CD4-positive, alpha-beta memory T cell (primary cell): ENCODE measurements around the gene C11orf21. TPM values are rescaled to one million over a fixed set of nuclear protein-coding genes. Genes with fewer than 3 reads are reported as not detected.
A peak's percentile ranks its signal among the peaks of the same experiment; 100 is the strongest.

ENCODE experiments used
- CTCF ChIA-PET: fragments of 350-600 bp; sonication (Branson Sonifier 250); formaldehyde crosslinking; loops from one replicate; lab custom pipeline; 2021; ENCODE audit warnings: inconsistent platforms; ENCODE audit not compliant: partially characterized antibody; lab: Charles Lee
- POLR2A ChIA-PET: fragments of 350-600 bp; sonication (Branson Sonifier 250); formaldehyde crosslinking; loops from one replicate; lab custom pipeline; 2021; ENCODE audit not compliant: partially characterized antibody; lab: Charles Lee
- DNase-seq, 5 donors: peaks; one replicate each; pipeline versions ENCODE4 v3.0.0 to v3.0.0-alpha.2; 2020 to 2022; ENCODE audit warnings: mixed read lengths in 1 of 5
- H3K27ac ChIP-seq: one replicate; pipeline ENCODE4 v1.7.0; 2013; ENCODE audit warnings: low read depth, low read length
- H3K27me3 ChIP-seq: 2 replicates; pipeline ENCODE4 v1.7.0; 2013; ENCODE audit warnings: mild to moderate bottlenecking, low read length, moderate library complexity; ENCODE audit not compliant: insufficient read depth
- H3K36me3 ChIP-seq: 2 replicates; pipeline ENCODE4 v1.7.0; 2013; ENCODE audit warnings: mild to moderate bottlenecking, low read length, moderate library complexity; ENCODE audit not compliant: insufficient read depth
- H3K4me1 ChIP-seq: 2 replicates; pipeline ENCODE4 v1.7.0; 2013; ENCODE audit warnings: mild to moderate bottlenecking, low read length, moderate library complexity; ENCODE audit not compliant: insufficient read depth
- H3K4me3 ChIP-seq, 2 donors: one replicate each; pipeline ENCODE4 v1.7.0; 2013; ENCODE audit warnings: low read length in 2 of 2, mild to moderate bottlenecking in 1 of 2
- H3K9me3 ChIP-seq, 2 donors: one replicate each; pipeline ENCODE4 v1.7.0; 2013; ENCODE audit warnings: low read length in 2 of 2, control low read depth in 1 of 2; ENCODE audit not compliant: control insufficient read depth in 1 of 2
- H3K27ac Mint-ChIP-seq, 7 donors: one replicate each; pipeline ENCODE4 v1.8.0; 2020 to 2021; ENCODE audit warnings: mixed read lengths in 7 of 7, mild to moderate bottlenecking in 6 of 7, inconsistent platforms in 3 of 7, moderate library complexity in 3 of 7
- H3K27me3 Mint-ChIP-seq, 2 donors: one replicate each; pipeline ENCODE4 v1.8.0; 2020 to 2021; ENCODE audit warnings: mixed read lengths in 2 of 2
- H3K36me3 Mint-ChIP-seq, 2 donors: one replicate each; pipeline ENCODE4 v1.8.0; 2020 to 2021; ENCODE audit warnings: mixed read lengths in 2 of 2, inconsistent platforms in 1 of 2, mild to moderate bottlenecking in 1 of 2
- H3K4me1 Mint-ChIP-seq, 4 donors: one replicate each; pipeline ENCODE4 v1.8.0; 2020 to 2021; ENCODE audit warnings: mixed read lengths in 4 of 4, mild to moderate bottlenecking in 1 of 4
- H3K4me3 Mint-ChIP-seq, 8 donors: one replicate each; pipeline ENCODE4 v1.8.0; 2020 to 2021; ENCODE audit warnings: mixed read lengths in 8 of 8, mild to moderate bottlenecking in 7 of 8, moderate library complexity in 6 of 8, inconsistent platforms in 3 of 8
- H3K9me3 Mint-ChIP-seq, 8 donors: one replicate each; pipeline ENCODE4 v1.8.0; 2020 to 2021; ENCODE audit warnings: mixed read lengths in 8 of 8, mild to moderate bottlenecking in 5 of 8, inconsistent platforms in 3 of 8, moderate library complexity in 1 of 8
- intact Hi-C: fragments of 100-400 bp; cut with micrococcal nuclease; formaldehyde crosslinking; loops from one replicate; pipeline ENCODE4 v1.15.1; 2023
- polyA plus RNA-seq, 2 donors: library from polyadenylated mRNA; unstranded; fragments of 300-500 nt; fragmentation: Illumina TruSeq; gene quantifications; one replicate each; pipeline ENCODE4 v1.2.3, GENCODE V29; 2021
- total RNA-seq, 2 experiments: library from RNA; stranded (reverse); gene quantifications; one replicate each; pipeline ENCODE4 v1.2.3, GENCODE V29; 2021

Gene C11orf21
- total and polyA plus RNA-seq, 4 experiments from 2014 or later = 9.4 to 65.6 (median 37.6) TPM

DNA sequence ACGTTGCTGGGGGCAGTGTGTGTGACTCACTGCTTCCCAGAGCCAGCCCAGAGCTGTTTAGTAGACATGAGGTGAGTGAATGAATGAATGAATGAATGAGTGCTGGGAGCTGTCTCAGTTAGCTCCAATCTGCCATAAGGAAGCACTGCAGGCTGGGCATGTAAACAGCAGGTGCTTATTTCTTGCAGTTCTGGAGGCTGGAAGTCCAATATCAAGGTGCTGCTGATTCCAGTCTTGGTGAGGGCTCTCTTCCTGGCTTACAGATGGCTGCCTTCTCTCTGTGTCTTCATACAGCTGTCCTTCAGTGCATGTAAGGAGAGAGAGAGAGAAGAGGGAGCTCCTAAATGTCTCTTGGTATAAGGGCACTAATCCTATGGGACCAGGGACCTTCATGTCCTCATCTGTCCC, 4.1 kb downstream of the C11orf21 start:
- no peak overlapping the region for H3K27ac ChIP-seq
- ChIA-PET CTCF (interaction anchor here (1.0 to 4.3 kb wide), 3 partner anchors 8 to 104 kb away, joined by 3 to 19 read pairs (median 3); no protein-coding TSS in a partner anchor), POLR2A (interaction anchor here (1.2 to 3.7 kb wide), 3 partner anchors 8 to 123 kb away, joined by 3 to 7 read pairs (median 5); partner anchors contain the start of gene TSSC4)
- H3K4me3 ChIP-seq = no peak overlapping the region
- H3K4me1 ChIP-seq = peaks cover 46% of the 10 kb centered on the region
- no peaks in the 10 kb centered on the region for H3K36me3 ChIP-seq
- Mint-ChIP-seq H3K4me1 (peaks cover 17 to 60% (median 28%) of the 10 kb centered on the region in 4 donors), H3K9me3 (no peaks in the 10 kb centered on the region), H3K27ac (peak overlapping the region in 6 of 7 donors; percentile 62 to 88 (median 85)), H3K27me3 (peaks cover under 1% of the 10 kb centered on the region in 2 donors), H3K4me3 (peak overlapping the region in 1 of 8 donors; percentile 16), H3K36me3 (peaks cover 0 to 25% of the 10 kb centered on the region in 2 donors)
- H3K9me3 ChIP-seq = no peaks in the 10 kb centered on the region
- no peaks in the 10 kb centered on the region for H3K27me3 ChIP-seq
- DNase-seq = no peak
- intact Hi-C loops = no loop called here

DNA sequence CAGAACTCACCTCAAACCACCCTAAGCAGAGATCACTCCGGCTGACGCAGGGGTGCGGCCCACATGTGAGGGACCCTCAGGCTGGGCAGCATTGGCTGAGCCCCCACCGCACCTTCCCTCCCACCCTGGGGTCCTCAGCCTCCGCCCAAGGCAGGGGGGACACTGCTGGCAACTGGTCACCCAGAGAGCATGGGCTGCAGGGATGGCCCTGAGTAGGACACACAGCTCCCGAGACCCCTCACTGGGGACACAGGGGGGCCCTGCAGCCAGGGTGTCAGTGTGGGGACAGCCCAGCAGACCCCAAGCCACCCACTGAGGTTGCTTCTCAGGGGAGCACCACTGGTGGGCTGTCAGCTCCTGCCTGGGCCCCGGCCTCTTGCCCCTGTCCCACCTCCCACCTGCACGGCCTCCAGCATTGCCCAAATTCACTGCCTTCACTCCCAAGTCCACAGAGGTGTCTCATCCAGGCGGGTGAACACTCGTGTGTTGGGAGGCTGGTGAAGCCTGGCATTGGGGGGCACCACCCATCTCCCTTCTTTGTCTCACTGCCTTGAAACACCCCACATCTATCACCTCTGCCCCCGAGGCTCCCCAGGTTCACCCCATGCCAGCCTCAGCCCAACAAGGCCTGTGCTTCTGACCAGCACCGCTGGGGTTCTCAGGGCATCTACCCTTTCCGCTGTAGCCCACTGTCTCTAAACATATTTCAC, 4.7 kb downstream of the C11orf21 start:
- Mint-ChIP-seq H3K9me3 (no peaks in the 10 kb centered on the region), H3K27me3 (peaks cover 2% of the 10 kb centered on the region in 2 donors), H3K4me1 (peaks cover 15 to 54% (median 26%) of the 10 kb centered on the region in 4 donors), H3K27ac (peak overlapping the region in 5 of 7 donors; percentile 60 to 88 (median 76)), H3K4me3 (no peak overlapping the region), H3K36me3 (peaks cover 0 to 22% of the 10 kb centered on the region in 2 donors)
- ChIA-PET POLR2A (interaction anchor here (1.2 to 3.7 kb wide), 3 partner anchors 9 to 124 kb away, joined by 3 to 7 read pairs (median 5); partner anchors contain the start of gene TSSC4), CTCF (interaction anchor here (1.5 to 4.3 kb wide), 2 partner anchors 8 to 18 kb away, joined by 3 to 19 read pairs; no protein-coding TSS in a partner anchor)
- intact Hi-C loops = no loop called here
- no peaks in the 10 kb centered on the region for H3K9me3 ChIP-seq
- no peaks in the 10 kb centered on the region for H3K27me3 ChIP-seq
- no peak overlapping the region for H3K27ac ChIP-seq
- no peak overlapping the region for H3K4me3 ChIP-seq
- H3K4me1 ChIP-seq = peaks cover 40% of the 10 kb centered on the region
- DNase-seq = no peak
- H3K36me3 ChIP-seq = no peaks in the 10 kb centered on the region

DNA sequence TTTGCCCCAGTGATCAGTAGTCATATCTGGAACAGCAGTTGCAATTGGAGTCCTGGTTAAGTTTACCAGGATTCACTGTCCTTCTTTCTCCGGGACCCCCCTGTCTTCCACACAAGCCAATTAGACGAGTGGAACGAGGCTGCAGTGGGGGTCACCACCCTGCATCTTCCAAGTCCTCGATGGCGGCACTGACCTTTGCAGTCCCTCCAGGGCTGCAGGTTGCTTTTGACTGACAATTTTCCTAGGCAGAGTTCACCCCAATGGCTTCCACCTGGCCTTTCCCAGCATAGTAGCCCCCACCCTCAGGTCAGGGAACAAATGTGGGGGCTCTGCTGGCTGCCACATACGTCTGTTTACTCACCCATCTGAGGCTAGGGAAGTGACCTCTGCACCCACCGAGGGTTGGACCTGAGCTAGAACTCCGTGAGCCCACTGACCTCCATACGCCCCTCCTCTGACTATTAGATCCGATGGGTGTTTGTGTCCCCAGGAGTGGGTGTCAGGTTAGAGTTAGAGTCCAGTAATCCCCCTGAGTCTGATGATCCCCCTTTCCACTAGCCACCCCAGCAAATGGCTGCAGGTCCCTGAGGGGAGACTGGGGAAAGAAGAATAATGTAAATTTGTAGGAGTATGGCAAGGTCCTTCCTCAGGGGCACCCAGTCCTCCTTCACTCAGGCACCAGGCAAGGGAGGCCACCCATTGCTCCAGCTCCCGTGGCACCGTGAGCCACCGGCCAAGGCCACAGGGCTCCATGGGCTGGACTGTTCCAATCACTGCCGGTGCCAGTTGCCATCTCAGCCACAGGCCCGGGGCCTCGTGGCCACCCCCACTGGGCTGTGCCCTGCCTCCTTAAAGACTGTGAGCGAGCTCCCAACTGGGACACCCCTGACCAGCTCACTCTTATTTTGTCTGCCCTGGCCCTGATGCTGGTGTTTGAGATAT, 5.5 kb downstream of the C11orf21 start:
- H3K27ac ChIP-seq = no peak overlapping the region
- Mint-ChIP-seq H3K27ac (peak overlapping the region in 2 of 7 donors; percentile 16 to 46), H3K4me3 (no peak overlapping the region), H3K36me3 (peaks cover 0 to 16% of the 10 kb centered on the region in 2 donors), H3K4me1 (peaks cover 11 to 46% (median 20%) of the 10 kb centered on the region in 4 donors), H3K27me3 (peaks cover 2% of the 10 kb centered on the region in 2 donors), H3K9me3 (no peaks in the 10 kb centered on the region)
- no peak for DNase-seq
- peaks cover 32% of the 10 kb centered on the region for H3K4me1 ChIP-seq
- H3K27me3 ChIP-seq = no peaks in the 10 kb centered on the region
- no peaks in the 10 kb centered on the region for H3K9me3 ChIP-seq
- intact Hi-C loops = no loop called here
- no peaks in the 10 kb centered on the region for H3K36me3 ChIP-seq
- H3K4me3 ChIP-seq = no peak overlapping the region
- ChIA-PET POLR2A (interaction anchor here (1.1 to 1.8 kb wide), 2 partner anchors 10 to 607 kb away, joined by 3 to 5 read pairs; no protein-coding TSS in a partner anchor), CTCF (interaction anchor here (1.5 to 4.3 kb wide), 2 partner anchors 9 to 17 kb away, joined by 3 to 19 read pairs; no protein-coding TSS in a partner anchor)

DNA sequence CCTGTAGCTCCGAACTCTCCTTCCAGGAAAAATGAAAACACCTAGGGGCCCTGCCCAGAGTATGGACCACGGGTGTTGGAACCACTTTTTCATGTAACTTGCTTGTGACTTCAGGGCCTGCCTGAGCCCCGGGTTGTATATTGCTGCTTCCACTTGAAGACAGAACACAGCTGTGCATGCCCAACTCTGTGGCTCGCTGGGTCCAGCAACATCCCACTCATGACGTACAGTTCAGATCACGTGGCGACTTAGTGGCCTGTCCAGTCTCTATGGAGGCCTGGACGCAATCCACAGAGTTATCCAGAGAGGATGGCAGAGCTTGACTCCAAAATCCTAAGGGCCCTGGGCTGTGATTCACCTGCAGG, 6.8 kb downstream of the C11orf21 start:
- Mint-ChIP-seq H3K9me3 (no peaks in the 10 kb centered on the region), H3K36me3 (peaks cover 3 to 16% of the 10 kb centered on the region in 2 donors), H3K4me3 (no peak overlapping the region), H3K27ac (peak overlapping the region in 3 of 7 donors; percentile 5 to 92 (median 5)), H3K4me1 (peaks cover 7 to 40% (median 17%) of the 10 kb centered on the region in 4 donors), H3K27me3 (peaks cover 2% of the 10 kb centered on the region in 2 donors)
- H3K27ac ChIP-seq = no peak overlapping the region
- peaks cover 22% of the 10 kb centered on the region for H3K4me1 ChIP-seq
- ChIA-PET POLR2A (interaction anchor here (0.7 to 1.2 kb wide), 3 partner anchors 11 to 21 kb away, joined by 3 to 4 read pairs (median 3); no protein-coding TSS in a partner anchor), CTCF (interaction anchor here (1.1 to 4.3 kb wide), 2 partner anchors 11 to 100 kb away, joined by 4 to 19 read pairs; no protein-coding TSS in a partner anchor)
- DNase-seq = no peak
- intact Hi-C loops = no loop called here
- H3K4me3 ChIP-seq = no peak overlapping the region
- no peaks in the 10 kb centered on the region for H3K36me3 ChIP-seq
- no peaks in the 10 kb centered on the region for H3K27me3 ChIP-seq
- H3K9me3 ChIP-seq = no peaks in the 10 kb centered on the region

DNA sequence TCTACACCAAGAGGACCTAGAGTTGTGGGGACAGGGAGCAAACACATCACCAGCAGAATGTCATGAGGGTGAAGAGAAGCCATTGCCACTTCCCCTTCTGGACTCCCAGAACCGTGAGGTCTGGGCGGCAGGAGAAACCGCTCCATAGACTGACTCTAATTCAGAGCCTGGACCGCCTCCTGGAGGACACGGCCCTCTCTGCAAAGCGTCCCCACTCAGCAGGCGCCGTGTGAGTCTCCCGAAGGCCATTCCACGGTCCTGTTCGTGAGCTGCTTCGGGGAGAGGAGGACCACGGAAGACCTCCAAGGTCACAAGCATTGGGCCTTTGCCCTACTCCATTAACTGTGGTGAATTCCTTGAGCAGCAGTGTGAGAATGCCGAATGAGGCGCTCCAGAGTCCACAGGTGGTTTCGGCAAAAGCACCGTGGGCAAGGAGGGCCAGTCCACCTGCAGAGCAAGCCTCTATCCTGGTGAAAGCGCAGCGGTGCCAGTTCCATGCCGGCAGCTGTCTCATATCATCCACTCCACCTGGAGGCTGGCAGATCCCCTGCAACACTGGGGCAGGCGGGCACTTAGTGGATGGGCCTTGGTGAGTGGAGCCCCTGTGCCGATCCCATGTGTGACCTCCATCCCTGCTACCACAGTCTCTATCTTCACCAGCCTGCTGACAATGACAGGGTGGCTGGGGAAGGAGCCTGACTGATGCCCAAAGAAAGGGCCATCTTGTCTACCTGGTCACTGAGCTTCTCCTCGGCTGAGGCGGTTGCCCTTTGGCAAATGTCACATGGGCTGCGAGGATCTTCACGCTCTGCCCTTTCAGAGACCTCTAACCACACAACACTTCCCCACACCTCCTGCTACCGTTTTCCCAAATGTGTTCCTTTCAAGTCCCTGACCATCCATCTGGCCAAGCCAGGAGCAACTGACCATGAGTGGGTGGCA, 7.5 kb downstream of the C11orf21 start:
- H3K4me3 Mint-ChIP-seq = no peak overlapping the region
- no peaks in the 10 kb centered on the region for H3K9me3 Mint-ChIP-seq
- H3K4me1 Mint-ChIP-seq = peaks cover 2 to 34% (median 12%) of the 10 kb centered on the region in 4 donors
- no peak overlapping the region for H3K27ac ChIP-seq
- CTCF ChIA-PET = interaction anchor here (1.1 to 4.3 kb wide), 2 partner anchors 11 to 100 kb away, joined by 4 to 19 read pairs; no protein-coding TSS in a partner anchor
- peaks cover 16% of the 10 kb centered on the region for H3K4me1 ChIP-seq
- H3K36me3 ChIP-seq = no peaks in the 10 kb centered on the region
- peaks cover 3 to 14% of the 10 kb centered on the region in 2 donors for H3K36me3 Mint-ChIP-seq
- no peaks in the 10 kb centered on the region for H3K9me3 ChIP-seq
- H3K4me3 ChIP-seq = no peak overlapping the region
- H3K27me3 Mint-ChIP-seq = peaks cover 2 to 6% of the 10 kb centered on the region in 2 donors
- intact Hi-C loops = no loop called here
- no peaks in the 10 kb centered on the region for H3K27me3 ChIP-seq
- H3K27ac Mint-ChIP-seq = peak overlapping the region in 4 of 7 donors; percentile 5 to 92 (median 32)
- no peak for DNase-seq
- POLR2A ChIA-PET = interaction anchor here (0.7 to 1.2 kb wide), 3 partner anchors 11 to 22 kb away, joined by 3 to 4 read pairs (median 3); no protein-coding TSS in a partner anchor

DNA sequence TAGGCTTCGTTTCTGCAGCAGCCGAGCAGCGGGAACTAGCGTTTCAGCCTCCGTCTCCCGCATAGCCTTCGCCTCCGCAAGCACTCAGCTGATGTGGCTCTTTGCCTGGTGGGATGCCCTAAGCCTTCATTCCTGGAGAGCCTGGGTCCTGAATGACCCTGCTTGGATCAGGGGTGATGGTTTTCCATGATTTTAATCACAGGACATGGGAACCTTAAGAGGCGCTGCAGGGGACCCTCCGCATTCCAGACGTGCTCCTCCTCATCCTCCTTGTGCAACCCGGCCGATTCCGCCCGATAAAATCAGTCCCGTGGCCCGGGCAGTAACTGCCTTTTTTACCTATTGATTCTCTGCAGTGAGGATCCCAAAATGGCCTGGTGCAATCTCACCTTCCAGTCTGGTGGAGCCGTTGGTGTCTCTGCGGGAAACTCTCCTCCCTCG, 8.2 kb downstream of the C11orf21 start:
- Mint-ChIP-seq H3K4me1 (peaks cover 5 to 28% (median 15%) of the 10 kb centered on the region in 4 donors), H3K36me3 (peaks cover 3 to 10% of the 10 kb centered on the region in 2 donors), H3K4me3 (no peak overlapping the region), H3K27me3 (peaks cover 2 to 6% of the 10 kb centered on the region in 2 donors), H3K27ac (no peak overlapping the region), H3K9me3 (no peaks in the 10 kb centered on the region)
- intact Hi-C loops = no loop called here
- Histone ChIP-seq H3K27me3 (no peaks in the 10 kb centered on the region), H3K27ac (no peak overlapping the region), H3K9me3 (no peaks in the 10 kb centered on the region), H3K4me1 (peaks cover 9% of the 10 kb centered on the region), H3K4me3 (no peak overlapping the region), H3K36me3 (no peaks in the 10 kb centered on the region)
- ChIA-PET CTCF (interaction anchor here (0.7 kb wide), 1 partner anchor 108 kb away, joined by 3 read pairs; no protein-coding TSS in a partner anchor), POLR2A (no interaction called here)
- DNase-seq = no peak
